Measurements from ENCODE around the gene LRRC8C. TPM values are rescaled to one million over a fixed set of nuclear protein-coding genes. Genes with fewer than 3 reads are reported as not detected.

Gene LRRC8C
- total RNA-seq, 1 experiment from 2014 or later: 8.4 TPM

- ATAC-seq: no peak
These were observed 129.0 kb downstream of the LRRC8C start for GRCh38 chr1:89761901-89762300.

More at GRCh38 chr1:89761901-89762300, 129.0 kb downstream of the LRRC8C start:
- Histone ChIP-seq H3K27ac (ENCODE audit: low read depth, low read length) (no peak overlapping the region), H3K4me3 (replicated peaks in 1 of 2; ENCODE audit: low read depth in 1 of 2, low read length in 2 of 2) (no peak overlapping the region), H3K4me2 (ENCODE audit: low read length) (no peak overlapping the region), H3K27me3 (ENCODE audit: insufficient read depth, low read length) (no peaks in the 10 kb centered on the region; the same call in 1 of the 2 replicates), H3K36me3 (ENCODE audit: control insufficient read depth in 1 of 2, insufficient read depth in 2 of 2, low read length in 2 of 2) (no peaks in the 10 kb centered on the region), H3K4me1 (ENCODE audit: control insufficient read depth in 1 of 2, insufficient read depth in 2 of 2, low read length in 2 of 2) (peaks cover 0 to 8% of the 10 kb centered on the region in 2 experiments; a peak in 1 of 4 replicates), H3K9me2 (ENCODE audit: insufficient read depth) (no peaks in the 10 kb centered on the region), H2AFZ (ENCODE audit: low read depth, low read length, poor library complexity, severe bottlenecking) (no peak overlapping the region), H3K9me3 (ENCODE audit: control insufficient read depth in 1 of 2, insufficient read depth in 1 of 2, low read depth in 1 of 2, low read length in 2 of 2) (no peaks in the 10 kb centered on the region), H3K9ac (ENCODE audit: low read length) (no peak overlapping the region), H4K20me1 (ENCODE audit: insufficient read depth) (no peaks in the 10 kb centered on the region), H3K79me2 (ENCODE audit: insufficient read depth, low read length) (no peaks in the 10 kb centered on the region)
- TF ChIP-seq ZBTB33 (IDR thresholded peaks at IDR 0.05; ENCODE audit: extremely low read depth, insufficient replicate concordance, low read length) (no peak), JUND (IDR thresholded peaks at IDR 0.05) (no peak), ZNF274 (IDR thresholded peaks at IDR 0.05; ENCODE audit: low read depth, low read length) (no peak), MAX (IDR thresholded peaks at IDR 0.05) (no peak), REST (IDR thresholded peaks at IDR 0.05; ENCODE audit: low read depth) (no peak), ELF1 (IDR thresholded peaks at IDR 0.05; ENCODE audit: borderline replicate concordance, low read depth) (no peak)
- ChIA-PET CTCF (interaction anchor here (1.2 to 3.7 kb wide), 3 partner anchors 278 to 763 kb away, joined by 3 to 36 read pairs (median 5); no protein-coding TSS in a partner anchor), POLR2A (no interaction called here), RAD21 (ENCODE audit: low non-redundant PET in 1 of 2, low total read pairs in 2 of 2, uncharacterized antibody in 2 of 2, unreplicated experiment in 2 of 2) (no interaction called here)
- intact Hi-C loops (cut with micrococcal nuclease): loop anchor here (1.0 to 10.0 kb wide), 3 partner anchors 129 to 787 kb away; partner anchors contain the start of gene LRRC8C
- DNase-seq (ENCODE audit: low read depth, low spot score): no peak
- no TSS peak for BruUV-seq (replicated peaks)

Measured in HCT116 (cell line).